Measurements from ENCODE around the gene BDH1.
A peak's percentile ranks its signal among the peaks of the same experiment; 100 is the strongest.

Gene BDH1

DNA sequence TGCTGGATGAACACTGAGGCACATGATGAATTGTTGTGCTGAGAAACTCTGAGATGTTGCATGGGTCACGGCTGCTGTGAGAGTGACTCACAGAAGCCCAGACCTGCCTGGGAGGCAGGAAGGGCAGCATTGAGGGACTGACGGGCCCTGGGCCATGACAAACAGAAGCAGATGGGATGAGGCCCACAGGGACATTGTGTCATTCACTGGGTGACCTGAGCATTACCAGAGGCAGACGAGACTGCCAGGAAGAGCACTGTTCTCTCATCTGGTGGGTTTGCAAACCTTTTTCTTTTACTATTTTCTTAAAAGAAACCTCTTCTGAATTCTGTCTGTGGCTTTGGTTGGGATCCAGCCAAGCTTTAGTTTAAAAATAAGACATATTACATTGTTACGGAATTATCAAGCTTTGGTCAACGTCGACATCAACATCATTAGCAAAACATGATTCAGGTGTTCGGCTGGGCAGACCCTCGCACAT is 67.8 kb downstream of the BDH1 start (continued):
- TF ChIP-seq, protein P1, sequence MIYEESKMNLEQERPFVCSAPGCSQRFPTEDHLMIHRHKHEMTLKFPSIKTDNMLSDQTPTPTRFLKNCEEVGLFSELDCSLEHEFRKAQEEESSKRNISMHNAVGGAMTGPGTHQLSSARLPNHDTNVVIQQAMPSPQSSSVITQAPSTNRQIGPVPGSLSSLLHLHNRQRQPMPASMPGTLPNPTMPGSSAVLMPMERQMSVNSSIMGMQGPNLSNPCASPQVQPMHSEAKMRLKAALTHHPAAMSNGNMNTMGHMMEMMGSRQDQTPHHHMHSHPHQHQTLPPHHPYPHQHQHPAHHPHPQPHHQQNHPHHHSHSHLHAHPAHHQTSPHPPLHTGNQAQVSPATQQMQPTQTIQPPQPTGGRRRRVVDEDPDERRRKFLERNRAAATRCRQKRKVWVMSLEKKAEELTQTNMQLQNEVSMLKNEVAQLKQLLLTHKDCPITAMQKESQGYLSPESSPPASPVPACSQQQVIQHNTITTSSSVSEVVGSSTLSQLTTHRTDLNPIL (CRISPR knock-in tag; IDR thresholded peaks at IDR 0.05; ENCODE audit: low read depth), result peak; percentile 84
- no peak for TF ChIP-seq ESRRG (CRISPR knock-in tag; IDR thresholded peaks at IDR 0.05)
- no peak for TF ChIP-seq ZNF8 (CRISPR knock-in tag; IDR thresholded peaks at IDR 0.05)
- TF ChIP-seq PPARA (CRISPR knock-in tag; IDR thresholded peaks at IDR 0.05; ENCODE audit: borderline replicate concordance), result no peak
- TF ChIP-seq, protein P2, sequence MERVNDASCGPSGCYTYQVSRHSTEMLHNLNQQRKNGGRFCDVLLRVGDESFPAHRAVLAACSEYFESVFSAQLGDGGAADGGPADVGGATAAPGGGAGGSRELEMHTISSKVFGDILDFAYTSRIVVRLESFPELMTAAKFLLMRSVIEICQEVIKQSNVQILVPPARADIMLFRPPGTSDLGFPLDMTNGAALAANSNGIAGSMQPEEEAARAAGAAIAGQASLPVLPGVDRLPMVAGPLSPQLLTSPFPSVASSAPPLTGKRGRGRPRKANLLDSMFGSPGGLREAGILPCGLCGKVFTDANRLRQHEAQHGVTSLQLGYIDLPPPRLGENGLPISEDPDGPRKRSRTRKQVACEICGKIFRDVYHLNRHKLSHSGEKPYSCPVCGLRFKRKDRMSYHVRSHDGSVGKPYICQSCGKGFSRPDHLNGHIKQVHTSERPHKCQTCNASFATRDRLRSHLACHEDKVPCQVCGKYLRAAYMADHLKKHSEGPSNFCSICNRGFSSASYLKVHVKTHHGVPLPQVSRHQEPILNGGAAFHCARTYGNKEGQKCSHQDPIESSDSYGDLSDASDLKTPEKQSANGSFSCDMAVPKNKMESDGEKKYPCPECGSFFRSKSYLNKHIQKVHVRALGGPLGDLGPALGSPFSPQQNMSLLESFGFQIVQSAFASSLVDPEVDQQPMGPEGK (CRISPR knock-in tag; IDR thresholded peaks at IDR 0.05; ENCODE audit: borderline replicate concordance), result no peak
- no peak for TF ChIP-seq ZNF565 (CRISPR knock-in tag; conservative IDR thresholded peaks at IDR 0.05; ENCODE audit: low read depth)
- TF ChIP-seq ZNF70 (CRISPR knock-in tag; IDR thresholded peaks at IDR 0.05), result no peak
- TF ChIP-seq BACH2 (CRISPR knock-in tag; IDR thresholded peaks at IDR 0.05; ENCODE audit: borderline replicate concordance), result no peak
- TF ChIP-seq ZFP3 (CRISPR knock-in tag; IDR thresholded peaks at IDR 0.05), result no peak; the same call in 1 of the 2 replicates
- no peak for TF ChIP-seq ZFP30 (CRISPR knock-in tag; IDR thresholded peaks at IDR 0.05)
- no peak for TF ChIP-seq SNAI2 (CRISPR knock-in tag; IDR thresholded peaks at IDR 0.05)
- TF ChIP-seq GLIS3 (CRISPR knock-in tag; IDR thresholded peaks at IDR 0.05), result no peak
- peak; percentile 41; the same call in 1 of the 2 replicates for TF ChIP-seq ISL1 (CRISPR knock-in tag; IDR thresholded peaks at IDR 0.05)
- TF ChIP-seq, protein P3, sequence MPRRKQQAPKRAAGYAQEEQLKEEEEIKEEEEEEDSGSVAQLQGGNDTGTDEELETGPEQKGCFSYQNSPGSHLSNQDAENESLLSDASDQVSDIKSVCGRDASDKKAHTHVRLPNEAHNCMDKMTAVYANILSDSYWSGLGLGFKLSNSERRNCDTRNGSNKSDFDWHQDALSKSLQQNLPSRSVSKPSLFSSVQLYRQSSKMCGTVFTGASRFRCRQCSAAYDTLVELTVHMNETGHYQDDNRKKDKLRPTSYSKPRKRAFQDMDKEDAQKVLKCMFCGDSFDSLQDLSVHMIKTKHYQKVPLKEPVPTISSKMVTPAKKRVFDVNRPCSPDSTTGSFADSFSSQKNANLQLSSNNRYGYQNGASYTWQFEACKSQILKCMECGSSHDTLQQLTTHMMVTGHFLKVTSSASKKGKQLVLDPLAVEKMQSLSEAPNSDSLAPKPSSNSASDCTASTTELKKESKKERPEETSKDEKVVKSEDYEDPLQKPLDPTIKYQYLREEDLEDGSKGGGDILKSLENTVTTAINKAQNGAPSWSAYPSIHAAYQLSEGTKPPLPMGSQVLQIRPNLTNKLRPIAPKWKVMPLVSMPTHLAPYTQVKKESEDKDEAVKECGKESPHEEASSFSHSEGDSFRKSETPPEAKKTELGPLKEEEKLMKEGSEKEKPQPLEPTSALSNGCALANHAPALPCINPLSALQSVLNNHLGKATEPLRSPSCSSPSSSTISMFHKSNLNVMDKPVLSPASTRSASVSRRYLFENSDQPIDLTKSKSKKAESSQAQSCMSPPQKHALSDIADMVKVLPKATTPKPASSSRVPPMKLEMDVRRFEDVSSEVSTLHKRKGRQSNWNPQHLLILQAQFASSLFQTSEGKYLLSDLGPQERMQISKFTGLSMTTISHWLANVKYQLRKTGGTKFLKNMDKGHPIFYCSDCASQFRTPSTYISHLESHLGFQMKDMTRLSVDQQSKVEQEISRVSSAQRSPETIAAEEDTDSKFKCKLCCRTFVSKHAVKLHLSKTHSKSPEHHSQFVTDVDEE (CRISPR knock-in tag; IDR thresholded peaks at IDR 0.05), result 0 out of 2 replicates have a peak, but pooled peaks have one; percentile 29
- peak; percentile 44; the same call in 1 of the 2 replicates for TF ChIP-seq TCF4 (CRISPR knock-in tag; IDR thresholded peaks at IDR 0.05; ENCODE audit: borderline replicate concordance)

DNA sequence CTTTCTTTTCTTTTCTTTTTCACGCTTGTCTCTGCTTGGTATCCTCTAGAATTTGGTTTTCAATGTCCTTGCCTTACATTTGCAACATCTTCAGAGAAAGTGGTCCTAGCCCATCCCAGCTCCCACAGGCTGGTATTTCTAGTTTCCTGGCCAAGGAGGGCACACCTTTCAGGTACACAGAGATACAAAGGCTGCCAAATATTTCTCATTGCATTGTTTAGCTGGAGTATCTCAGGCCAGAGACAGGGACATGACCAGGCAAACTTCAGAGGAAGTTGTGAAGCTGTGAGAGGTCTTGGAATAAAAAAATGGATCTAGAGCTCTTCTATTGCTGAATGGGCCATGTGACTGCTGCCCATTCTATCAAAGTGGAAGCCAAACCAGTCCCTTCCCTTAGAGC is 68.9 kb downstream of the BDH1 start:
- TF ChIP-seq ARNTL (CRISPR knock-in tag; IDR thresholded peaks at IDR 0.05; ENCODE audit: borderline replicate concordance, low read depth) (no peak), RARB (CRISPR knock-in tag; IDR thresholded peaks at IDR 0.05) (no peak), TOX (CRISPR knock-in tag; IDR thresholded peaks at IDR 0.05; ENCODE audit: borderline replicate concordance) (no peak), CSDC2 (CRISPR knock-in tag; IDR thresholded peaks at IDR 0.05) (no peak), ZNF8 (CRISPR knock-in tag; IDR thresholded peaks at IDR 0.05) (no peak), ZNF70 (CRISPR knock-in tag; IDR thresholded peaks at IDR 0.05) (no peak), BACH2 (CRISPR knock-in tag; IDR thresholded peaks at IDR 0.05; ENCODE audit: borderline replicate concordance) (no peak), ZNF565 (CRISPR knock-in tag; conservative IDR thresholded peaks at IDR 0.05; ENCODE audit: low read depth) (no peak), OSR1 (CRISPR knock-in tag; IDR thresholded peaks at IDR 0.05) (no peak), PPARA (CRISPR knock-in tag; IDR thresholded peaks at IDR 0.05; ENCODE audit: borderline replicate concordance) (no peak), ZFP30 (CRISPR knock-in tag; IDR thresholded peaks at IDR 0.05) (no peak), ZFP3 (CRISPR knock-in tag; IDR thresholded peaks at IDR 0.05) (no peak), ESRRG (CRISPR knock-in tag; IDR thresholded peaks at IDR 0.05) (no peak), ZC3H10 (CRISPR knock-in tag; IDR thresholded peaks at IDR 0.05) (no peak), SNAI2 (CRISPR knock-in tag; IDR thresholded peaks at IDR 0.05) (no peak)
- TF ChIP-seq, protein P3 (CRISPR knock-in tag; IDR thresholded peaks at IDR 0.05), result no peak
- TF ChIP-seq, protein P4, sequence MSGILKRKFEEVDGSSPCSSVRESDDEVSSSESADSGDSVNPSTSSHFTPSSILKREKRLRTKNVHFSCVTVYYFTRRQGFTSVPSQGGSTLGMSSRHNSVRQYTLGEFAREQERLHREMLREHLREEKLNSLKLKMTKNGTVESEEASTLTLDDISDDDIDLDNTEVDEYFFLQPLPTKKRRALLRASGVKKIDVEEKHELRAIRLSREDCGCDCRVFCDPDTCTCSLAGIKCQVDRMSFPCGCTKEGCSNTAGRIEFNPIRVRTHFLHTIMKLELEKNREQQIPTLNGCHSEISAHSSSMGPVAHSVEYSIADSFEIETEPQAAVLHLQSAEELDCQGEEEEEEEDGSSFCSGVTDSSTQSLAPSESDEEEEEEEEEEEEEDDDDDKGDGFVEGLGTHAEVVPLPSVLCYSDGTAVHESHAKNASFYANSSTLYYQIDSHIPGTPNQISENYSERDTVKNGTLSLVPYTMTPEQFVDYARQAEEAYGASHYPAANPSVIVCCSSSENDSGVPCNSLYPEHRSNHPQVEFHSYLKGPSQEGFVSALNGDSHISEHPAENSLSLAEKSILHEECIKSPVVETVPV (CRISPR knock-in tag; IDR thresholded peaks at IDR 0.05), result no peak
- TF ChIP-seq, protein P2 (CRISPR knock-in tag; IDR thresholded peaks at IDR 0.05; ENCODE audit: borderline replicate concordance), result no peak
- no peak for ATAC-seq
